H9 (cell line): ENCODE measurements around the gene PRELID1. TPM values are rescaled to one million over a fixed set of nuclear protein-coding genes. Genes with fewer than 3 reads are reported as not detected.

Source experiments
- DNase-seq: peaks from one replicate; pipeline ENCODE4 v3.0.0-alpha.2; 2017
- H2AFZ ChIP-seq: one replicate; pipeline ENCODE4 v1.6.1; 2013; ENCODE audit warnings: mild to moderate bottlenecking, low read length, control low read depth, moderate library complexity
- H2AK5ac ChIP-seq: 2 replicates; pipeline ENCODE4 v1.6.1; 2013; ENCODE audit warnings: low read length, control low read depth, mixed read lengths; ENCODE audit not compliant: insufficient read length
- H2BK120ac ChIP-seq: one replicate; pipeline ENCODE4 v1.6.1; 2013; ENCODE audit warnings: low read depth, mild to moderate bottlenecking, low read length, control low read depth, inconsistent platforms; ENCODE audit not compliant: poor library complexity, severe bottlenecking
- H2BK12ac ChIP-seq: 2 replicates; pipeline ENCODE4 v1.6.1; 2013; ENCODE audit warnings: low read length, control low read depth, mixed read lengths, low read depth; ENCODE audit not compliant: insufficient read length
- H2BK15ac ChIP-seq: 2 replicates; pipeline ENCODE4 v1.6.1; 2013; ENCODE audit warnings: low read depth, low read length, control low read depth
- H2BK20ac ChIP-seq: one replicate; pipeline ENCODE4 v1.6.1; 2013; ENCODE audit warnings: low read depth, mild to moderate bottlenecking, low read length, control low read depth, inconsistent platforms; ENCODE audit not compliant: poor library complexity, severe bottlenecking
- H2BK5ac ChIP-seq: 2 replicates; pipeline ENCODE4 v1.6.1; 2013; ENCODE audit warnings: low read length, control low read depth, mixed read lengths; ENCODE audit not compliant: insufficient read length
- H3K14ac ChIP-seq: 2 replicates; pipeline ENCODE4 v1.6.1; 2013; ENCODE audit warnings: low read length, control low read depth; ENCODE audit not compliant: insufficient read depth
- H3K18ac ChIP-seq: 2 replicates; pipeline ENCODE4 v1.6.1; 2013; ENCODE audit warnings: low read depth, mild to moderate bottlenecking, mixed read lengths, low read length, control low read depth; ENCODE audit not compliant: insufficient read length
- H3K23ac ChIP-seq: 2 replicates; pipeline ENCODE4 v1.6.1; 2013; ENCODE audit warnings: low read length, control low read depth, mixed read lengths, low read depth; ENCODE audit not compliant: insufficient read length
- H3K23me2 ChIP-seq: 2 replicates; pipeline ENCODE4 v1.6.1; 2013; ENCODE audit warnings: low read depth, mild to moderate bottlenecking, mixed read lengths, low read length, control low read depth; ENCODE audit not compliant: insufficient read length, poor library complexity, severe bottlenecking
- H3K27ac ChIP-seq: 2 replicates; pipeline ENCODE4 v1.5.1; 2013; ENCODE audit warnings: low read length, control low read depth, mixed read lengths, low read depth; ENCODE audit not compliant: insufficient read length
- H3K27me3 ChIP-seq: 2 replicates; pipeline ENCODE4 v1.6.1; 2013; ENCODE audit warnings: low read length, control low read depth, inconsistent platforms; ENCODE audit not compliant: insufficient read depth
- H3K4ac ChIP-seq: 2 replicates; pipeline ENCODE4 v1.6.1; 2013; ENCODE audit warnings: low read depth, mild to moderate bottlenecking, control low read depth, inconsistent platforms, low read length, moderate library complexity
- H3K4me1 ChIP-seq: 2 replicates; pipeline ENCODE4 v1.6.1; 2013; ENCODE audit warnings: low read length, control low read depth, inconsistent platforms; ENCODE audit not compliant: insufficient read depth
- H3K4me2 ChIP-seq: 2 replicates; pipeline ENCODE4 v1.6.1; 2013; ENCODE audit warnings: low read length, control low read depth, mixed read lengths; ENCODE audit not compliant: insufficient read length, insufficient read depth
- H3K56ac ChIP-seq: 2 replicates; pipeline ENCODE4 v1.6.1; 2013; ENCODE audit warnings: low read depth, mild to moderate bottlenecking, mixed read lengths, low read length, control low read depth; ENCODE audit not compliant: insufficient read length
- H3K79me1 ChIP-seq: 2 replicates; pipeline ENCODE4 v1.6.1; 2013; ENCODE audit warnings: low read depth, mild to moderate bottlenecking, moderate library complexity, low read length, control low read depth, inconsistent platforms; ENCODE audit not compliant: insufficient read depth, poor library complexity, severe bottlenecking
- H3K79me2 ChIP-seq: 2 replicates; pipeline ENCODE4 v1.6.1; 2013; ENCODE audit warnings: low read length, control low read depth, inconsistent platforms; ENCODE audit not compliant: insufficient read depth
- H3K9ac ChIP-seq: 2 replicates; pipeline ENCODE4 v1.6.1; 2013; ENCODE audit warnings: low read length, control low read depth, mixed read lengths; ENCODE audit not compliant: insufficient read length; ENCODE audit errors: extremely low read depth
- H3K9me3 ChIP-seq: one replicate; pipeline ENCODE4 v1.6.1; 2013; ENCODE audit warnings: low read depth, low read length, inconsistent platforms; ENCODE audit not compliant: control insufficient read depth
- H3T11ph ChIP-seq: one replicate; pipeline ENCODE4 v1.6.1; 2013; ENCODE audit warnings: mild to moderate bottlenecking, low read length, control low read depth, inconsistent platforms
- H4K20me1 ChIP-seq: one replicate; pipeline ENCODE4 v1.6.1; 2013; ENCODE audit not compliant: control insufficient read depth, insufficient read length, insufficient read depth
- H4K5ac ChIP-seq: 2 replicates; pipeline ENCODE4 v1.6.1; 2013; ENCODE audit warnings: low read depth, mild to moderate bottlenecking, mixed read lengths, low read length, control low read depth; ENCODE audit not compliant: insufficient read length
- H4K8ac ChIP-seq: replicated peaks from 2 replicates; pipeline ENCODE4 v1.6.1; 2013; ENCODE audit warnings: low read length, control low read depth, mixed read lengths, low read depth; ENCODE audit not compliant: insufficient read length
- H4K91ac ChIP-seq: 2 replicates; pipeline ENCODE4 v1.6.1; 2013; ENCODE audit warnings: low read depth, mild to moderate bottlenecking, moderate library complexity, mixed read lengths, low read length, control low read depth; ENCODE audit not compliant: insufficient read length
- H3K27ac Mint-ChIP-seq, 3 experiments: 2 replicates in 2 of 3; 3 replicates in 1 of 3; pipeline ENCODE4 v1.8.0; 2020 to 2021; ENCODE audit warnings: mixed read lengths in 3 of 3, mild to moderate bottlenecking in 1 of 3, moderate library complexity in 1 of 3
- H3K27me3 Mint-ChIP-seq: 2 replicates; pipeline ENCODE4 v1.8.0; 2021; ENCODE audit warnings: low read depth, mild to moderate bottlenecking, moderate library complexity, mixed read lengths
- H3K36me3 Mint-ChIP-seq, 3 experiments: 2 replicates in 2 of 3; 3 replicates in 1 of 3; pipeline ENCODE4 v1.8.0; 2020 to 2021; ENCODE audit warnings: low read depth in 3 of 3, mixed read lengths in 3 of 3; ENCODE audit not compliant: insufficient read depth in 1 of 3
- H3K4me1 Mint-ChIP-seq, 2 experiments: 2 replicates each; pipeline ENCODE4 v1.8.0; 2020; ENCODE audit warnings: mixed read lengths in 2 of 2
- H3K4me3 Mint-ChIP-seq, 2 experiments: 2 replicates in 1 of 2; 3 replicates in 1 of 2; pipeline ENCODE4 v1.8.0; 2020 to 2021; ENCODE audit warnings: mild to moderate bottlenecking in 2 of 2, mixed read lengths in 2 of 2, moderate library complexity in 1 of 2
- H3K9me3 Mint-ChIP-seq, 2 experiments: 2 replicates in 1 of 2; 3 replicates in 1 of 2; pipeline ENCODE4 v1.8.0; 2020; ENCODE audit warnings: mild to moderate bottlenecking in 2 of 2, mixed read lengths in 2 of 2, moderate library complexity in 1 of 2
- WGBS: extraction: QIAGEN DNeasy Blood & Tissue Kit; methylation state at CpG from one replicate; pipeline ENCODE4 v1.1.7; 2013; ENCODE audit warnings: missing lambda C conversion rate, low lambda C conversion rate, mixed read lengths; ENCODE audit not compliant: insufficient read length; ENCODE audit errors: extremely low coverage; 5-methylcytosine and 5-hydroxymethylcytosine counted together
- total RNA-seq: library from RNA; stranded (reverse); gene quantifications from 2 replicates; pipeline ENCODE4 v1.2.1, GENCODE V29; 2021
- TF ChIP-seq, protein P1 (sequence below): fragments of 200-600 bp; sonication (generic); conservative IDR thresholded peaks from 3 replicates; pipeline ENCODE4 v1.8.0; 2021; ENCODE audit warnings: antibody characterized with exemption, mild to moderate bottlenecking

The PRELID1 gene
- total RNA-seq, 1 experiment from 2014 or later, result 213 TPM

DNA sequence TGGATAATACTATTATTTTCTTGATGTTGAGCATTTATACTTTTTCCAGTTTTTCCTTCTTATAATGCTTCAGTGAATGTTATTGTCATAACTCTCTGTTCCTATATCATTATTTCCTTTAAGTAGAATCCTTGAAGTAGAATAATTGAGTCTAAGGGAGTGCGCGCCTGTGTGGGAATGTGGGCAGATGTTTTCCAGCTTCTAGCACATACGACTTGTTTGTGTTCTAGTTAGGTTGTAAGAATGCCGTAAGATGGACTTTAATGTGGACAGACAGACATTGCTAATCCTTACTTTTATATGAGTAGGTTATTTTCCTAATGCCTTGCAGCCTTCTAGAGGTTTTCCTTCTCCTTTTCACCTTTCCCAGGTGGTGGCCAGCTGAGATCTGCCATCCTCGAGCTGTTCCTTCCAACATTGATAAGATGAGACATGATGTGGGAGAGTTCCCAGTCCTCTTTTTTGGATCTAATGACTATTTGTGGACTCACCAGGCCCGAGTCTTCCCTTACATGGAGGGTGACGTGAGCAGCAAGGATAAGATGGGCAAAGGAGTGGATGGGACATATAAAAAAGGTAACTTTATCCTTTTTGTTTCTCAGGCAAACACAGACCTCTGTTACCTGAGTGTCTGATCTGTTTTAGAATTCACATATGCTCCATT lies 34.2 kb upstream of the PRELID1 start:
- Histone ChIP-seq H4K20me1 (no peaks in the 10 kb centered on the region), H3T11ph (no peak overlapping the region), H3K9ac (no peak overlapping the region), H4K91ac (no peak overlapping the region), H3K23me2 (no peaks in the 10 kb centered on the region), H3K9me3 (no peaks in the 10 kb centered on the region), H2BK120ac (no peak overlapping the region), H4K8ac (no peak overlapping the region), H3K79me1 (no peaks in the 10 kb centered on the region), H3K4me1 (no peaks in the 10 kb centered on the region), H2AFZ (no peak overlapping the region), H3K27ac (no peak overlapping the region), H2BK15ac (no peak overlapping the region), H3K27me3 (no peaks in the 10 kb centered on the region), H3K4ac (no peak overlapping the region), H2BK20ac (no peak overlapping the region), H3K18ac (no peak overlapping the region), H3K23ac (no peak overlapping the region), H3K79me2 (no peaks in the 10 kb centered on the region; the same call in 1 of the 2 replicates), H2BK5ac (no peak overlapping the region), H2AK5ac (no peak overlapping the region), H4K5ac (no peak overlapping the region), H3K56ac (no peak overlapping the region), H3K4me2 (no peak overlapping the region), H3K14ac (no peak overlapping the region), H2BK12ac (no peak overlapping the region)
- no peaks in the 10 kb centered on the region for H3K4me1 Mint-ChIP-seq
- peak overlapping the region; percentile 5 to 67 (median 14); a peak in 3 of 7 replicates for H3K27ac Mint-ChIP-seq
- no CpG with 5 or more reads among the region's 7 CpGs for WGBS
- no peaks in the 10 kb centered on the region for H3K9me3 Mint-ChIP-seq
- no peak overlapping the region for H3K4me3 Mint-ChIP-seq
- H3K36me3 Mint-ChIP-seq, result peaks cover 30 to 97% (median 92%) of the 10 kb centered on the region in 3 experiments; a peak in 6 of 7 replicates
- DNase-seq, result no peak
- TF ChIP-seq, protein P1, sequence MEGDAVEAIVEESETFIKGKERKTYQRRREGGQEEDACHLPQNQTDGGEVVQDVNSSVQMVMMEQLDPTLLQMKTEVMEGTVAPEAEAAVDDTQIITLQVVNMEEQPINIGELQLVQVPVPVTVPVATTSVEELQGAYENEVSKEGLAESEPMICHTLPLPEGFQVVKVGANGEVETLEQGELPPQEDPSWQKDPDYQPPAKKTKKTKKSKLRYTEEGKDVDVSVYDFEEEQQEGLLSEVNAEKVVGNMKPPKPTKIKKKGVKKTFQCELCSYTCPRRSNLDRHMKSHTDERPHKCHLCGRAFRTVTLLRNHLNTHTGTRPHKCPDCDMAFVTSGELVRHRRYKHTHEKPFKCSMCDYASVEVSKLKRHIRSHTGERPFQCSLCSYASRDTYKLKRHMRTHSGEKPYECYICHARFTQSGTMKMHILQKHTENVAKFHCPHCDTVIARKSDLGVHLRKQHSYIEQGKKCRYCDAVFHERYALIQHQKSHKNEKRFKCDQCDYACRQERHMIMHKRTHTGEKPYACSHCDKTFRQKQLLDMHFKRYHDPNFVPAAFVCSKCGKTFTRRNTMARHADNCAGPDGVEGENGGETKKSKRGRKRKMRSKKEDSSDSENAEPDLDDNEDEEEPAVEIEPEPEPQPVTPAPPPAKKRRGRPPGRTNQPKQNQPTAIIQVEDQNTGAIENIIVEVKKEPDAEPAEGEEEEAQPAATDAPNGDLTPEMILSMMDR, result no peak
- no peaks in the 10 kb centered on the region for H3K27me3 Mint-ChIP-seq
